Measurements from ENCODE around the gene RUVBL1.
A peak's percentile ranks its signal among the peaks of the same experiment; 100 is the strongest.

RUVBL1 gene

GRCh38 chr3:128098234-128098633 lies 25.4 kb downstream of the RUVBL1 start:
- Histone ChIP-seq H3K9ac (ENCODE audit: low read length) (no peak overlapping the region), H3K27me3 (replicated peaks; ENCODE audit: control insufficient read depth, insufficient read depth, low read length) (no peaks in the 10 kb centered on the region), H3K9me3 (ENCODE audit: control insufficient read depth, low read length) (no peaks in the 10 kb centered on the region), H3K4me3 (ENCODE audit: low read length) (no peak overlapping the region), H3K36me3 (ENCODE audit: control insufficient read depth, insufficient read depth, low read length, severe bottlenecking) (peaks cover 63% of the 10 kb centered on the region), H3K4me1 (ENCODE audit: control insufficient read depth, insufficient read depth, low read length) (peaks cover 5% of the 10 kb centered on the region)
- no peak for DNase-seq (ENCODE audit: low read depth)

- peak; percentile 95 for DNase-seq (ENCODE audit: low read depth)
- peak overlapping the region; percentile 50 for H3K9ac ChIP-seq (ENCODE audit: low read length)
- H3K9me3 ChIP-seq (ENCODE audit: control insufficient read depth, low read length), result no peaks in the 10 kb centered on the region
- no peak overlapping the region for H3K4me3 ChIP-seq (ENCODE audit: low read length)
- no peaks in the 10 kb centered on the region for H3K27me3 ChIP-seq (replicated peaks; ENCODE audit: control insufficient read depth, insufficient read depth, low read length)
- peaks cover 5% of the 10 kb centered on the region for H3K4me1 ChIP-seq (ENCODE audit: control insufficient read depth, insufficient read depth, low read length)
- peaks cover 58% of the 10 kb centered on the region for H3K36me3 ChIP-seq (ENCODE audit: control insufficient read depth, insufficient read depth, low read length, severe bottlenecking)
Measured at GRCh38 chr3:128095222-128095703, 28.3 kb downstream of the RUVBL1 start.

- H3K4me1 ChIP-seq (ENCODE audit: control insufficient read depth, insufficient read depth, low read length), result peaks cover 5% of the 10 kb centered on the region
- DNase-seq (ENCODE audit: low read depth), result no peak
- H3K27me3 ChIP-seq (replicated peaks; ENCODE audit: control insufficient read depth, insufficient read depth, low read length), result no peaks in the 10 kb centered on the region
- no peak overlapping the region for H3K4me3 ChIP-seq (ENCODE audit: low read length)
- peaks cover 52% of the 10 kb centered on the region for H3K36me3 ChIP-seq (ENCODE audit: control insufficient read depth, insufficient read depth, low read length, severe bottlenecking)
- no peak overlapping the region for H3K9ac ChIP-seq (ENCODE audit: low read length)
- H3K9me3 ChIP-seq (ENCODE audit: control insufficient read depth, low read length), result no peaks in the 10 kb centered on the region
Measured at GRCh38 chr3:128094295-128095151, 29.1 kb downstream of the RUVBL1 start.

- Histone ChIP-seq H3K27me3 (replicated peaks; ENCODE audit: control insufficient read depth, insufficient read depth, low read length) (no peaks in the 10 kb centered on the region), H3K9me3 (ENCODE audit: control insufficient read depth, low read length) (no peaks in the 10 kb centered on the region), H3K4me3 (ENCODE audit: low read length) (no peak overlapping the region), H3K36me3 (ENCODE audit: control insufficient read depth, insufficient read depth, low read length, severe bottlenecking) (peaks cover 33% of the 10 kb centered on the region), H3K9ac (ENCODE audit: low read length) (no peak overlapping the region), H3K4me1 (ENCODE audit: control insufficient read depth, insufficient read depth, low read length) (peaks cover 5% of the 10 kb centered on the region)
- DNase-seq (ENCODE audit: low read depth), result peak; percentile 35
Measured at GRCh38 chr3:128091586-128091985, 32.0 kb downstream of the RUVBL1 start.

GRCh38 chr3:128089135-128089534 lies 34.5 kb downstream of the RUVBL1 start:
- no peaks in the 10 kb centered on the region for H3K9me3 ChIP-seq (ENCODE audit: control insufficient read depth, low read length)
- no peak overlapping the region for H3K4me3 ChIP-seq (ENCODE audit: low read length)
- no peak overlapping the region for H3K9ac ChIP-seq (ENCODE audit: low read length)
- H3K36me3 ChIP-seq (ENCODE audit: control insufficient read depth, insufficient read depth, low read length, severe bottlenecking), result peaks cover 31% of the 10 kb centered on the region
- H3K27me3 ChIP-seq (replicated peaks; ENCODE audit: control insufficient read depth, insufficient read depth, low read length), result no peaks in the 10 kb centered on the region
- DNase-seq (ENCODE audit: low read depth), result no peak
- H3K4me1 ChIP-seq (ENCODE audit: control insufficient read depth, insufficient read depth, low read length), result peaks cover 13% of the 10 kb centered on the region

GRCh38 chr3:128084675-128085021 lies 39.0 kb downstream of the RUVBL1 start:
- Histone ChIP-seq H3K36me3 (ENCODE audit: control insufficient read depth, insufficient read depth, low read length, severe bottlenecking) (peaks cover 15% of the 10 kb centered on the region), H3K27me3 (replicated peaks; ENCODE audit: control insufficient read depth, insufficient read depth, low read length) (no peaks in the 10 kb centered on the region), H3K9ac (ENCODE audit: low read length) (peak overlapping the region; percentile 45), H3K4me1 (ENCODE audit: control insufficient read depth, insufficient read depth, low read length) (peaks cover 38% of the 10 kb centered on the region), H3K4me3 (ENCODE audit: low read length) (no peak overlapping the region), H3K9me3 (ENCODE audit: control insufficient read depth, low read length) (no peaks in the 10 kb centered on the region)
- DNase-seq (ENCODE audit: low read depth), result no peak

- Histone ChIP-seq H3K36me3 (ENCODE audit: control insufficient read depth, insufficient read depth, low read length, severe bottlenecking) (peaks cover 15% of the 10 kb centered on the region), H3K4me3 (ENCODE audit: low read length) (no peak overlapping the region), H3K9ac (ENCODE audit: low read length) (peak overlapping the region; percentile 45), H3K9me3 (ENCODE audit: control insufficient read depth, low read length) (no peaks in the 10 kb centered on the region), H3K4me1 (ENCODE audit: control insufficient read depth, insufficient read depth, low read length) (peaks cover 38% of the 10 kb centered on the region), H3K27me3 (replicated peaks; ENCODE audit: control insufficient read depth, insufficient read depth, low read length) (no peaks in the 10 kb centered on the region)
- DNase-seq (ENCODE audit: low read depth), result peak; percentile 24
Measured at GRCh38 chr3:128083980-128084674, 39.5 kb downstream of the RUVBL1 start.

- peaks cover 15% of the 10 kb centered on the region for H3K36me3 ChIP-seq (ENCODE audit: control insufficient read depth, insufficient read depth, low read length, severe bottlenecking)
- DNase-seq (ENCODE audit: low read depth), result no peak
- no peak overlapping the region for H3K4me3 ChIP-seq (ENCODE audit: low read length)
- H3K4me1 ChIP-seq (ENCODE audit: control insufficient read depth, insufficient read depth, low read length), result peaks cover 38% of the 10 kb centered on the region
- H3K9ac ChIP-seq (ENCODE audit: low read length), result no peak overlapping the region
- H3K27me3 ChIP-seq (replicated peaks; ENCODE audit: control insufficient read depth, insufficient read depth, low read length), result no peaks in the 10 kb centered on the region
- H3K9me3 ChIP-seq (ENCODE audit: control insufficient read depth, low read length), result no peaks in the 10 kb centered on the region
Measured at GRCh38 chr3:128083396-128083795, 40.2 kb downstream of the RUVBL1 start.

- Histone ChIP-seq H3K4me1 (ENCODE audit: control insufficient read depth, insufficient read depth, low read length) (peaks cover 45% of the 10 kb centered on the region), H3K9ac (ENCODE audit: low read length) (no peak overlapping the region), H3K36me3 (ENCODE audit: control insufficient read depth, insufficient read depth, low read length, severe bottlenecking) (peaks cover 13% of the 10 kb centered on the region)
Measured at GRCh38 chr3:128082546-128082945, 41.1 kb downstream of the RUVBL1 start.

GRCh38 chr3:128081846-128082245 lies 41.8 kb downstream of the RUVBL1 start:
- H3K9me3 ChIP-seq (ENCODE audit: control insufficient read depth, low read length), result no peaks in the 10 kb centered on the region
- DNase-seq (ENCODE audit: low read depth), result peak; percentile 54
- H3K9ac ChIP-seq (ENCODE audit: low read length), result no peak overlapping the region
- H3K4me1 ChIP-seq (ENCODE audit: control insufficient read depth, insufficient read depth, low read length), result peaks cover 51% of the 10 kb centered on the region
- no peak overlapping the region for H3K4me3 ChIP-seq (ENCODE audit: low read length)
- no peaks in the 10 kb centered on the region for H3K27me3 ChIP-seq (replicated peaks; ENCODE audit: control insufficient read depth, insufficient read depth, low read length)
- H3K36me3 ChIP-seq (ENCODE audit: control insufficient read depth, insufficient read depth, low read length, severe bottlenecking), result peaks cover 6% of the 10 kb centered on the region

More at GRCh38 chr3:128082546-128082945, 41.1 kb downstream of the RUVBL1 start:
- Histone ChIP-seq H3K9me3 (ENCODE audit: control insufficient read depth, low read length) (no peaks in the 10 kb centered on the region), H3K4me3 (ENCODE audit: low read length) (no peak overlapping the region), H3K27me3 (replicated peaks; ENCODE audit: control insufficient read depth, insufficient read depth, low read length) (no peaks in the 10 kb centered on the region)
- DNase-seq (ENCODE audit: low read depth), result no peak

GRCh38 chr3:128081226-128081625 lies 42.4 kb downstream of the RUVBL1 start:
- Histone ChIP-seq H3K4me3 (ENCODE audit: low read length) (no peak overlapping the region), H3K4me1 (ENCODE audit: control insufficient read depth, insufficient read depth, low read length) (peaks cover 56% of the 10 kb centered on the region), H3K36me3 (ENCODE audit: control insufficient read depth, insufficient read depth, low read length, severe bottlenecking) (peaks cover 3% of the 10 kb centered on the region), H3K9ac (ENCODE audit: low read length) (no peak overlapping the region), H3K27me3 (replicated peaks; ENCODE audit: control insufficient read depth, insufficient read depth, low read length) (no peaks in the 10 kb centered on the region), H3K9me3 (ENCODE audit: control insufficient read depth, low read length) (no peaks in the 10 kb centered on the region)
- no peak for DNase-seq (ENCODE audit: low read depth)

Measured in adipocyte (in vitro differentiated cells).